Lower leg skin (tissue), 4 donors: ENCODE measurements around the gene SMPDL3B. TPM values are rescaled to one million over a fixed set of nuclear protein-coding genes. Genes with fewer than 3 reads are reported as not detected.

ENCODE experiments used
- DNase-seq, 2 donors: peaks; one replicate each; pipeline ENCODE4 v3.0.0-alpha.2; 2019; ENCODE audit warnings: low spot score in 2 of 2
- H3K4me3 ChIP-seq: fragments of 200-600 bp; sonication (generic); 2 replicates; pipeline ENCODE4 v1.5.1; 2017; ENCODE audit warnings: mild to moderate bottlenecking, low read depth; ENCODE audit not compliant: poor library complexity, severe bottlenecking
- CTCF ChIP-seq, 3 donors: fragments of 450-650 bp; IDR thresholded peaks; one replicate each; pipeline ENCODE4 v1.5.1; 2016; ENCODE audit warnings: antibody characterized with exemption in 3 of 3, mild to moderate bottlenecking in 3 of 3, moderate library complexity in 2 of 3
- POLR2A ChIP-seq, 2 donors: fragments of 450-650 bp; IDR thresholded peaks; one replicate each; pipeline ENCODE4 v1.6.1; 2016 to 2017; ENCODE audit warnings: antibody characterized with exemption in 2 of 2, mild to moderate bottlenecking in 1 of 2, moderate library complexity in 1 of 2
- WGBS, 2 donors: methylation state at CpG; one replicate each; pipeline ENCODE4 v1.1.5; 2018; 5-methylcytosine and 5-hydroxymethylcytosine counted together
- intact Hi-C: fragments of 100-400 bp; cut with DNase I; formaldehyde crosslinking; loops from one replicate; pipeline ENCODE4 v1.15.0; 2023; ENCODE audit warnings: low total_unique reads
- total RNA-seq, 4 donors: library from RNA; depleted of rRNA; stranded (reverse); fragments of >200 nt; gene quantifications; one replicate each; pipeline ENCODE4 v1.1.0, GENCODE V29; 2016

Gene SMPDL3B
- total RNA-seq, 4 donors from 2014 or later = 0.55 to 3.5 (median 2.1) TPM

GRCh38 chr1:27973771-27974416, 39.1 kb downstream of the SMPDL3B start:
- WGBS, 2 donors = 86 to 90% methylated on average over 4 of the region's 4 CpGs
- H3K4me3 ChIP-seq = no peak overlapping the region
- no peak for TF ChIP-seq POLR2A (IDR thresholded peaks at IDR 0.05)
- no peak for TF ChIP-seq CTCF (IDR thresholded peaks at IDR 0.05)
- no peak for DNase-seq
- intact Hi-C loops = loop anchor here (10.0 kb wide), 1 partner anchor 119 kb away; no protein-coding TSS in a partner anchor

- H3K4me3 ChIP-seq = no peak overlapping the region
- intact Hi-C loops = loop anchor here (10.0 kb wide), 1 partner anchor 120 kb away; no protein-coding TSS in a partner anchor
- TF ChIP-seq POLR2A (IDR thresholded peaks at IDR 0.05) (no peak), CTCF (IDR thresholded peaks at IDR 0.05) (no peak)
- DNase-seq = no peak
Observed at GRCh38 chr1:27974417-27974781, 39.6 kb downstream of the SMPDL3B start.

- intact Hi-C loops = loop anchor here (10.0 kb wide), 1 partner anchor 125 kb away; no protein-coding TSS in a partner anchor
Observed at GRCh38 chr1:27979151-27979858, 44.5 kb downstream of the SMPDL3B start.

GRCh38 chr1:27979859-27980201, 45.0 kb downstream of the SMPDL3B start:
- DNase-seq = no peak
- no peak for TF ChIP-seq POLR2A (IDR thresholded peaks at IDR 0.05)
- TF ChIP-seq CTCF (IDR thresholded peaks at IDR 0.05) = no peak
- no peak overlapping the region for H3K4me3 ChIP-seq
- intact Hi-C loops = loop anchor here (10.0 kb wide), 1 partner anchor 125 kb away; no protein-coding TSS in a partner anchor
- 22 to 33% methylated on average over 2 of the region's 2 CpGs for WGBS, 2 donors

More at GRCh38 chr1:27979151-27979858, 44.5 kb downstream of the SMPDL3B start:
- H3K4me3 ChIP-seq = no peak overlapping the region
- 66 to 73% methylated on average over 1 of the region's 1 CpG for WGBS, 2 donors
- no peak for TF ChIP-seq POLR2A (IDR thresholded peaks at IDR 0.05)
- no peak for TF ChIP-seq CTCF (IDR thresholded peaks at IDR 0.05)
- no peak for DNase-seq

- no peak for DNase-seq
- intact Hi-C loops = no loop called here
- H3K4me3 ChIP-seq = no peak overlapping the region
- WGBS, 2 donors = 75 to 83% methylated on average over 1 of the region's 1 CpG
- TF ChIP-seq CTCF (IDR thresholded peaks at IDR 0.05) (no peak), POLR2A (IDR thresholded peaks at IDR 0.05) (no peak)
Observed at GRCh38 chr1:27980216-27980845, 45.5 kb downstream of the SMPDL3B start.
